H9 (cell line): Measurements from ENCODE around the gene GFY. TPM values are rescaled to one million over a fixed set of nuclear protein-coding genes. Genes with fewer than 3 reads are reported as not detected.

Source experiments
- DNase-seq: peaks from one replicate; pipeline ENCODE4 v3.0.0-alpha.2; 2017
- H2AFZ ChIP-seq: one replicate; pipeline ENCODE4 v1.6.1; 2013; ENCODE audit warnings: mild to moderate bottlenecking, low read length, control low read depth, moderate library complexity
- H2AK5ac ChIP-seq: 2 replicates; pipeline ENCODE4 v1.6.1; 2013; ENCODE audit warnings: low read length, control low read depth, mixed read lengths; ENCODE audit not compliant: insufficient read length
- H2BK120ac ChIP-seq: one replicate; pipeline ENCODE4 v1.6.1; 2013; ENCODE audit warnings: low read depth, mild to moderate bottlenecking, low read length, control low read depth, inconsistent platforms; ENCODE audit not compliant: poor library complexity, severe bottlenecking
- H2BK12ac ChIP-seq: 2 replicates; pipeline ENCODE4 v1.6.1; 2013; ENCODE audit warnings: low read length, control low read depth, mixed read lengths, low read depth; ENCODE audit not compliant: insufficient read length
- H2BK15ac ChIP-seq: 2 replicates; pipeline ENCODE4 v1.6.1; 2013; ENCODE audit warnings: low read depth, low read length, control low read depth
- H2BK20ac ChIP-seq: one replicate; pipeline ENCODE4 v1.6.1; 2013; ENCODE audit warnings: low read depth, mild to moderate bottlenecking, low read length, control low read depth, inconsistent platforms; ENCODE audit not compliant: poor library complexity, severe bottlenecking
- H2BK5ac ChIP-seq: 2 replicates; pipeline ENCODE4 v1.6.1; 2013; ENCODE audit warnings: low read length, control low read depth, mixed read lengths; ENCODE audit not compliant: insufficient read length
- H3K14ac ChIP-seq: 2 replicates; pipeline ENCODE4 v1.6.1; 2013; ENCODE audit warnings: low read length, control low read depth; ENCODE audit not compliant: insufficient read depth
- H3K18ac ChIP-seq: 2 replicates; pipeline ENCODE4 v1.6.1; 2013; ENCODE audit warnings: low read depth, mild to moderate bottlenecking, mixed read lengths, low read length, control low read depth; ENCODE audit not compliant: insufficient read length
- H3K23ac ChIP-seq: 2 replicates; pipeline ENCODE4 v1.6.1; 2013; ENCODE audit warnings: low read length, control low read depth, mixed read lengths, low read depth; ENCODE audit not compliant: insufficient read length
- H3K23me2 ChIP-seq: 2 replicates; pipeline ENCODE4 v1.6.1; 2013; ENCODE audit warnings: low read depth, mild to moderate bottlenecking, mixed read lengths, low read length, control low read depth; ENCODE audit not compliant: insufficient read length, poor library complexity, severe bottlenecking
- H3K27ac ChIP-seq: 2 replicates; pipeline ENCODE4 v1.5.1; 2013; ENCODE audit warnings: low read length, control low read depth, mixed read lengths, low read depth; ENCODE audit not compliant: insufficient read length
- H3K27me3 ChIP-seq: 2 replicates; pipeline ENCODE4 v1.6.1; 2013; ENCODE audit warnings: low read length, control low read depth, inconsistent platforms; ENCODE audit not compliant: insufficient read depth
- H3K4ac ChIP-seq: 2 replicates; pipeline ENCODE4 v1.6.1; 2013; ENCODE audit warnings: low read depth, mild to moderate bottlenecking, control low read depth, inconsistent platforms, low read length, moderate library complexity
- H3K4me1 ChIP-seq: 2 replicates; pipeline ENCODE4 v1.6.1; 2013; ENCODE audit warnings: low read length, control low read depth, inconsistent platforms; ENCODE audit not compliant: insufficient read depth
- H3K4me2 ChIP-seq: 2 replicates; pipeline ENCODE4 v1.6.1; 2013; ENCODE audit warnings: low read length, control low read depth, mixed read lengths; ENCODE audit not compliant: insufficient read length, insufficient read depth
- H3K56ac ChIP-seq: 2 replicates; pipeline ENCODE4 v1.6.1; 2013; ENCODE audit warnings: low read depth, mild to moderate bottlenecking, mixed read lengths, low read length, control low read depth; ENCODE audit not compliant: insufficient read length
- H3K79me1 ChIP-seq: 2 replicates; pipeline ENCODE4 v1.6.1; 2013; ENCODE audit warnings: low read depth, mild to moderate bottlenecking, moderate library complexity, low read length, control low read depth, inconsistent platforms; ENCODE audit not compliant: insufficient read depth, poor library complexity, severe bottlenecking
- H3K79me2 ChIP-seq: 2 replicates; pipeline ENCODE4 v1.6.1; 2013; ENCODE audit warnings: low read length, control low read depth, inconsistent platforms; ENCODE audit not compliant: insufficient read depth
- H3K9ac ChIP-seq: 2 replicates; pipeline ENCODE4 v1.6.1; 2013; ENCODE audit warnings: low read length, control low read depth, mixed read lengths; ENCODE audit not compliant: insufficient read length; ENCODE audit errors: extremely low read depth
- H3K9me3 ChIP-seq: one replicate; pipeline ENCODE4 v1.6.1; 2013; ENCODE audit warnings: low read depth, low read length, inconsistent platforms; ENCODE audit not compliant: control insufficient read depth
- H3T11ph ChIP-seq: one replicate; pipeline ENCODE4 v1.6.1; 2013; ENCODE audit warnings: mild to moderate bottlenecking, low read length, control low read depth, inconsistent platforms
- H4K20me1 ChIP-seq: one replicate; pipeline ENCODE4 v1.6.1; 2013; ENCODE audit not compliant: control insufficient read depth, insufficient read length, insufficient read depth
- H4K5ac ChIP-seq: 2 replicates; pipeline ENCODE4 v1.6.1; 2013; ENCODE audit warnings: low read depth, mild to moderate bottlenecking, mixed read lengths, low read length, control low read depth; ENCODE audit not compliant: insufficient read length
- H4K8ac ChIP-seq: replicated peaks from 2 replicates; pipeline ENCODE4 v1.6.1; 2013; ENCODE audit warnings: low read length, control low read depth, mixed read lengths, low read depth; ENCODE audit not compliant: insufficient read length
- H4K91ac ChIP-seq: 2 replicates; pipeline ENCODE4 v1.6.1; 2013; ENCODE audit warnings: low read depth, mild to moderate bottlenecking, moderate library complexity, mixed read lengths, low read length, control low read depth; ENCODE audit not compliant: insufficient read length
- H3K27ac Mint-ChIP-seq, 3 experiments: 2 replicates in 2 of 3; 3 replicates in 1 of 3; pipeline ENCODE4 v1.8.0; 2020 to 2021; ENCODE audit warnings: mixed read lengths in 3 of 3, mild to moderate bottlenecking in 1 of 3, moderate library complexity in 1 of 3
- H3K27me3 Mint-ChIP-seq: 2 replicates; pipeline ENCODE4 v1.8.0; 2021; ENCODE audit warnings: low read depth, mild to moderate bottlenecking, moderate library complexity, mixed read lengths
- H3K36me3 Mint-ChIP-seq, 3 experiments: 2 replicates in 2 of 3; 3 replicates in 1 of 3; pipeline ENCODE4 v1.8.0; 2020 to 2021; ENCODE audit warnings: low read depth in 3 of 3, mixed read lengths in 3 of 3; ENCODE audit not compliant: insufficient read depth in 1 of 3
- H3K4me1 Mint-ChIP-seq, 2 experiments: 2 replicates each; pipeline ENCODE4 v1.8.0; 2020; ENCODE audit warnings: mixed read lengths in 2 of 2
- H3K4me3 Mint-ChIP-seq, 2 experiments: 2 replicates in 1 of 2; 3 replicates in 1 of 2; pipeline ENCODE4 v1.8.0; 2020 to 2021; ENCODE audit warnings: mild to moderate bottlenecking in 2 of 2, mixed read lengths in 2 of 2, moderate library complexity in 1 of 2
- H3K9me3 Mint-ChIP-seq, 2 experiments: 2 replicates in 1 of 2; 3 replicates in 1 of 2; pipeline ENCODE4 v1.8.0; 2020; ENCODE audit warnings: mild to moderate bottlenecking in 2 of 2, mixed read lengths in 2 of 2, moderate library complexity in 1 of 2
- WGBS: extraction: QIAGEN DNeasy Blood & Tissue Kit; methylation state at CpG from one replicate; pipeline ENCODE4 v1.1.7; 2013; ENCODE audit warnings: missing lambda C conversion rate, low lambda C conversion rate, mixed read lengths; ENCODE audit not compliant: insufficient read length; ENCODE audit errors: extremely low coverage; 5-methylcytosine and 5-hydroxymethylcytosine counted together
- total RNA-seq: library from RNA; stranded (reverse); gene quantifications from 2 replicates; pipeline ENCODE4 v1.2.1, GENCODE V29; 2021
- TF ChIP-seq, protein P1 (sequence below): fragments of 200-600 bp; sonication (generic); conservative IDR thresholded peaks from 3 replicates; pipeline ENCODE4 v1.8.0; 2021; ENCODE audit warnings: antibody characterized with exemption, mild to moderate bottlenecking

The GFY gene
- total RNA-seq, 1 experiment from 2014 or later = 1.3 TPM

- Mint-ChIP-seq H3K4me3 (no peak overlapping the region), H3K27ac (peak overlapping the region in 2 of 3 experiments; percentile 44 to 48; a peak in 1 of 7 replicates), H3K36me3 (peaks cover 14 to 31% (median 28%) of the 10 kb centered on the region in 3 experiments; a peak in 6 of 7 replicates), H3K27me3 (no peaks in the 10 kb centered on the region), H3K9me3 (no peaks in the 10 kb centered on the region), H3K4me1 (no peaks in the 10 kb centered on the region)
- Histone ChIP-seq H2BK20ac (no peak overlapping the region), H3K9ac (no peak overlapping the region), H3K23ac (no peak overlapping the region), H3K18ac (no peak overlapping the region), H2BK12ac (no peak overlapping the region), H3K9me3 (no peaks in the 10 kb centered on the region), H3K27ac (no peak overlapping the region), H3K56ac (no peak overlapping the region), H2AFZ (no peak overlapping the region), H3T11ph (no peak overlapping the region), H4K5ac (no peak overlapping the region), H3K79me2 (no peaks in the 10 kb centered on the region), H3K14ac (no peak overlapping the region), H3K27me3 (no peaks in the 10 kb centered on the region), H4K91ac (no peak overlapping the region), H2BK5ac (no peak overlapping the region), H4K20me1 (no peaks in the 10 kb centered on the region), H3K23me2 (no peaks in the 10 kb centered on the region), H3K79me1 (no peaks in the 10 kb centered on the region), H3K4me2 (no peak overlapping the region), H3K4ac (no peak overlapping the region), H2AK5ac (no peak overlapping the region), H4K8ac (no peak overlapping the region), H3K4me1 (no peaks in the 10 kb centered on the region), H2BK120ac (no peak overlapping the region), H2BK15ac (no peak overlapping the region)
- TF ChIP-seq, protein P1, sequence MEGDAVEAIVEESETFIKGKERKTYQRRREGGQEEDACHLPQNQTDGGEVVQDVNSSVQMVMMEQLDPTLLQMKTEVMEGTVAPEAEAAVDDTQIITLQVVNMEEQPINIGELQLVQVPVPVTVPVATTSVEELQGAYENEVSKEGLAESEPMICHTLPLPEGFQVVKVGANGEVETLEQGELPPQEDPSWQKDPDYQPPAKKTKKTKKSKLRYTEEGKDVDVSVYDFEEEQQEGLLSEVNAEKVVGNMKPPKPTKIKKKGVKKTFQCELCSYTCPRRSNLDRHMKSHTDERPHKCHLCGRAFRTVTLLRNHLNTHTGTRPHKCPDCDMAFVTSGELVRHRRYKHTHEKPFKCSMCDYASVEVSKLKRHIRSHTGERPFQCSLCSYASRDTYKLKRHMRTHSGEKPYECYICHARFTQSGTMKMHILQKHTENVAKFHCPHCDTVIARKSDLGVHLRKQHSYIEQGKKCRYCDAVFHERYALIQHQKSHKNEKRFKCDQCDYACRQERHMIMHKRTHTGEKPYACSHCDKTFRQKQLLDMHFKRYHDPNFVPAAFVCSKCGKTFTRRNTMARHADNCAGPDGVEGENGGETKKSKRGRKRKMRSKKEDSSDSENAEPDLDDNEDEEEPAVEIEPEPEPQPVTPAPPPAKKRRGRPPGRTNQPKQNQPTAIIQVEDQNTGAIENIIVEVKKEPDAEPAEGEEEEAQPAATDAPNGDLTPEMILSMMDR = no peak
- no CpG with 5 or more reads among the region's 12 CpGs for WGBS
- DNase-seq = no peak
Measured at GRCh38 chr19:49462492-49462891, 37.3 kb downstream of the GFY start.
